HL-60 (cell line): ENCODE data around the gene MICA.
"Not testable (repeated sequence)": the region's sequence is repeated elsewhere in the genome, so short reads cannot be mapped to it uniquely, and the experiment has no call there.

Experiments
- DNase-seq, 2 experiments: peaks; one replicate each; pipeline ENCODE4 v3.0.0-alpha.2; 2010 to 2020; ENCODE audit warnings: low read depth in 1 of 2, low spot score in 1 of 2
- H3K27ac ChIP-seq: fragments of 250-450 bp; sonication (Bioruptor Pico); replicated peaks from 2 replicates; pipeline ENCODE4 v1.5.1; 2020; ENCODE audit warnings: mild to moderate bottlenecking, moderate library complexity
- H3K27me3 ChIP-seq: fragments of 250-450 bp; sonication (Bioruptor Pico); 2 replicates; pipeline ENCODE4 v1.5.1; 2021; ENCODE audit warnings: mild to moderate bottlenecking, moderate library complexity; ENCODE audit not compliant: insufficient read depth, poor library complexity, severe bottlenecking
- H3K4me3 ChIP-seq: replicated peaks from 2 replicates; pipeline ENCODE4 v1.5.1; 2011; ENCODE audit warnings: mild to moderate bottlenecking, control low read depth, low read length; ENCODE audit not compliant: insufficient read depth
- CTCF ChIP-seq: IDR thresholded peaks from one replicate; pipeline ENCODE4 v1.5.1; 2011; ENCODE audit warnings: low read length, control low read depth, inconsistent platforms; ENCODE audit not compliant: insufficient read depth
- GABPA ChIP-seq: IDR thresholded peaks from 2 replicates; pipeline ENCODE4 v1.6.1; 2012; ENCODE audit warnings: low read depth
- POLR2AphosphoS5 ChIP-seq: IDR thresholded peaks from 2 replicates; pipeline ENCODE4 v1.6.1; 2012; ENCODE audit warnings: low read depth
- REST ChIP-seq: IDR thresholded peaks from 2 replicates; pipeline ENCODE4 v1.6.1; 2012; ENCODE audit warnings: low read depth; ENCODE audit not compliant: insufficient replicate concordance
- SPI1 ChIP-seq: IDR thresholded peaks from 2 replicates; pipeline ENCODE4 v1.6.1; 2012; ENCODE audit warnings: low read depth, mild to moderate bottlenecking, borderline replicate concordance

The MICA gene

GRCh38 chr6:31405996-31406395 is 2.6 kb downstream of the MICA start:
- no peak overlapping the region for H3K4me3 ChIP-seq
- no peaks in the 10 kb centered on the region for H3K27me3 ChIP-seq
- no peak overlapping the region for H3K27ac ChIP-seq
- TF ChIP-seq GABPA (no peak), REST (no peak), SPI1 (no peak), CTCF (no peak), POLR2AphosphoS5 (no peak)
- no peak for DNase-seq

DNA sequence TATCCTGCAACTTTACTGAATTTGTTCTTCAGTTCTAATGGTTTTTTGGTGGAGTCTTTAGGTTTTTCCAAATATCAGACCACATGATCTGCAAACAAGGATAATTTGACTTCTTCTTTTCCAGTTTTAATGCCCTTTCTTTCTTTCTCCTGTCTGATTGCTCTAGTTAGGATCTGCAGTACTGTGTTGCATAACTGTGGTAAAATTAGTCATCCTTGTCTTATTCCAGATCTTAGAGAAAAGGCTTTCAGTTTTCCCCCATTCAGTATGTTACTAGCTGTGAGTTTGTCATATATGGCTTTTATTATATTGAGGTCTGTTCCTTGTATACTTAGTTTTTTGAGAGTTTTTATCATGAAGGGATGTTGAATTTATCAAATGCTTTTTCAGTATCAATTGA is 4.3 kb downstream of the MICA start:
- DNase-seq = no peak
- Histone ChIP-seq H3K4me3 (no peak overlapping the region), H3K27me3 (no peaks in the 10 kb centered on the region), H3K27ac (no peak overlapping the region)
- no peak for TF ChIP-seq POLR2AphosphoS5
- no peak for TF ChIP-seq CTCF
- no peak for TF ChIP-seq GABPA

DNA sequence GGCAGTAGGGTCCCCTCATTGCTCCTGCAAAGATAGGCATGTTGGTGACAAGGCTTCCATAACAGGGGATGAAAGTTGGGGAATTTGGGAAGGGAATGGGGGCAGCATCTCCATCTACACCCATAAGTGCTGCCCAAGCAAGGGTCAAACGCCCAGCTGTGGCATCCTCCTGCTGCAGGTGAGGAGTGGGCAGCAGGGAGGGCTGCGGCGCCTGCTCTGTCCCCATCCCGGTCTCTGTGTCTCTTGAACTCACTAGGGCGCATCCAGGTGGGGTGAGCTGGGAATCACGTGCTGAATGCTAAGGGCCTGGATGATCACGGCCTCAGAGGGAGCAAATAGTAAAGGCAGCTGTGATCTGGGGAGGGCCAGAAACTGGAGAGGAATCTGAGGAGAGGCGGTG is 9.1 kb downstream of the MICA start:
- Histone ChIP-seq H3K4me3 (no peak overlapping the region), H3K27ac (no peak overlapping the region), H3K27me3 (no peaks in the 10 kb centered on the region)
- no peak for DNase-seq
- TF ChIP-seq POLR2AphosphoS5 (no peak), SPI1 (no peak), GABPA (no peak), REST (no peak), CTCF (no peak)

- not testable (repeated sequence) for H3K27ac ChIP-seq, H3K4me3 ChIP-seq, H3K27me3 ChIP-seq, DNase-seq
Measured at GRCh38 chr6:31414148-31414770, 10.9 kb downstream of the MICA start.
